K562 (cell line): ENCODE measurements around the gene CBFA2T3. TPM values are rescaled to one million over a fixed set of nuclear protein-coding genes. Genes with fewer than 3 reads are reported as not detected.
A peak's percentile ranks its signal among the peaks of the same experiment; 100 is the strongest.

Experiments
- FOSL1 ChIP-seq: fragments of 200-800 bp; sonication (Bioruptor generic); conservative IDR thresholded peaks from 2 replicates; pipeline ENCODE4 v1.6.1; 2016; ENCODE audit warnings: missing genetic modification characterization, missing compliant biosample characterization
- HNRNPLL ChIP-seq: fragments of 200-400 bp; formaldehyde crosslinking; IDR thresholded peaks from 2 replicates; pipeline ENCODE4 v1.6.1; 2017; ENCODE audit warnings: low read length, low read depth, mild to moderate bottlenecking; ENCODE audit not compliant: poor library complexity, severe bottlenecking
- NR2C2 ChIP-seq, 2 experiments: fragments of 200-800 bp in 1 of 2; sonication (Bioruptor generic) in 1 of 2; sonication (generic) in 1 of 2; formaldehyde crosslinking in 1 of 2; IDR thresholded peaks; 2 replicates each; pipeline versions ENCODE4 v1.6.1 to v1.8.0; 2016 to 2022; ENCODE audit warnings: mild to moderate bottlenecking in 1 of 2, missing compliant biosample characterization in 1 of 2, missing genetic modification characterization in 1 of 2, missing genetic modification reagents in 1 of 2
- ZFPM2 ChIP-seq: fragments of 250-450 bp; sonication (Bioruptor Pico); IDR thresholded peaks from 2 replicates; pipeline ENCODE4 v1.5.1; 2022; ENCODE audit warnings: mild to moderate bottlenecking
- ZNF583 ChIP-seq: fragments of 250-450 bp; sonication (Bioruptor Pico); IDR thresholded peaks from 2 replicates; pipeline ENCODE4 v1.4.0; 2020
- ZNF764 ChIP-seq: fragments of 250-450 bp; sonication (Bioruptor Pico); IDR thresholded peaks from 2 replicates; pipeline ENCODE4 v1.4.0; 2020; ENCODE audit warnings: low read depth, mild to moderate bottlenecking, moderate library complexity
- ZNF780A ChIP-seq: fragments of 250-450 bp; sonication (Bioruptor Pico); IDR thresholded peaks from 2 replicates; pipeline ENCODE4 v1.5.0; 2021; ENCODE audit warnings: mild to moderate bottlenecking
- polyA plus RNA-seq, 8 experiments: library from polyadenylated mRNA; depleted of rRNA in 4 of 8; stranded (reverse) in 5 of 8; unstranded in 3 of 8; fragments of >200 nt; fragmentation: Nextera tagmentation in 2 of 8; fragmentation: Illumina TruSeq in 1 of 8; extraction: Ambion mirVana in 2 of 8; extraction: Trizol in 1 of 8; gene quantifications; 2 replicates each; pipeline versions ENCODE4 v1.2.1 to v1.2.3, GENCODE V29; 2011 to 2014; ENCODE audit warnings: inconsistent platforms in 1 of 8, missing spikeins in 1 of 8
- total RNA-seq, 7 experiments: library from RNA; depleted of rRNA in 6 of 7; stranded (reverse); fragments of >200 nt in 6 of 7; fragmentation: Illumina TruSeq in 2 of 7; extraction: Trizol in 2 of 7; gene quantifications; 2 replicates each; pipeline versions ENCODE4 v1.2.1 to v1.2.3, GENCODE V29; 2011 to 2021; ENCODE audit warnings: low replicate concordance in 1 of 7
- TF ChIP-seq, protein P1 (sequence below): sonication (generic); formaldehyde crosslinking; IDR thresholded peaks from 2 replicates; pipeline ENCODE4 v1.4.0; 2020; ENCODE audit warnings: mild to moderate bottlenecking, missing genetic modification reagents
- TF ChIP-seq, protein P2 (sequence below): fragments of 250-450 bp; sonication (Bioruptor Pico); IDR thresholded peaks from 2 replicates; pipeline ENCODE4 v1.5.0; 2020; ENCODE audit warnings: mild to moderate bottlenecking
- TF ChIP-seq, protein P3 (sequence below): fragments of 450-650 bp; IDR thresholded peaks from 2 replicates; pipeline ENCODE4 v1.6.1; 2017; ENCODE audit warnings: antibody characterized with exemption
- TF ChIP-seq, protein P4 (sequence below): fragments of 450-650 bp; formaldehyde crosslinking; conservative IDR thresholded peaks from 2 replicates; pipeline ENCODE4 v1.4.0; 2022; ENCODE audit warnings: mild to moderate bottlenecking, missing genetic modification characterization
- TF ChIP-seq, protein P5 (sequence below), 2 experiments: fragments of 450-650 bp; IDR thresholded peaks; 2 replicates each; pipeline ENCODE4 v1.6.1; 2018; ENCODE audit warnings: mild to moderate bottlenecking in 2 of 2, low read depth in 1 of 2; ENCODE audit not compliant: partially characterized antibody in 2 of 2

Gene CBFA2T3
- total and polyA plus RNA-seq, 9 of the 15 experiments (the other 6 are each of a cell fraction or from before 2014, with no cell fraction given) = 2.3 to 145 (median 6.7) TPM

DNA sequence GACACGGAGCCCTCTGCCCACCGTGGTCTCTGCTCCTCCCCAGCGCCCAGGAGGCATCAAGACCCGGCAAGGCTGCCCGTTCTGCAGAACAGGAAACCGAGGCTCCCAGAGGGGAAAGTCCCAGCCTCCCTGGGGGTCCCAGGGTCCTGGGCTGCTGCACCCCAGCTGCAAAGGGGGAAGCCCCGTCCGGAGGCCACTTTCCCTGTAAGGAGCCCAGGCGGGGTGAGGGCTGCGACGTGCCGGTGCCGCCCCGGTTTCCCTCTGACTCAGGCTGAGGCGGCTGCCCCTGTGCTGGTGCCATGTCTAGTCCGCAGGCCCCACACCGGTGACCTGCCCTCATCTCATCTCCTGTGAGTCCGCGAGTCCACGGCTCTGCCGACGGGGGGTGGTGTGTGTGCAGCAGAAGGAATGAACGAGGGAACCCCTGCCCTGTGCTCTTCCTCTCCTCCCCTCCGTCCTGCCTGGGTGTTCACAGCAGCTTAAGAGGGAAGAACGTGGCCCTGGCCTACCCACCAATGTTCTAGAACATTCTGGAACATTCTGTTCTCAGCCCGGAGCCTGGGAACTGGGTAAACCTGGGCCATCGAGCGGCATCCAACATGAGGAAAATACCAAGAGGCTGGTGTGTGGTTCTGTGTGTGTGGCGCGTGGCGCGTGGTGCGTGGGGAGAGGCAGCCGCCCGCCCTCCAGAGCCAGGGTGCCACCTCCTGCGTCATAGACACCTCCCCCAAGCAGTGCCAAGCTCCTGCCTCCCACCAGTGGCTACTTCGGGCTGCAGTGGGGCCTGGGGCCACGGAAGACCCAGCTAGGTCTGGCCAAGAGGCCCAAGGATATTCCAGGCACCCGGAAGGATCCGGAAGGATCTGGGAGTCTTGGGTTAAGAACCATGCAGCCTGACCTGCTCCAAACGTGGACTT is 7.0 kb upstream of the CBFA2T3 start (continued):
- TF ChIP-seq, protein P1, sequence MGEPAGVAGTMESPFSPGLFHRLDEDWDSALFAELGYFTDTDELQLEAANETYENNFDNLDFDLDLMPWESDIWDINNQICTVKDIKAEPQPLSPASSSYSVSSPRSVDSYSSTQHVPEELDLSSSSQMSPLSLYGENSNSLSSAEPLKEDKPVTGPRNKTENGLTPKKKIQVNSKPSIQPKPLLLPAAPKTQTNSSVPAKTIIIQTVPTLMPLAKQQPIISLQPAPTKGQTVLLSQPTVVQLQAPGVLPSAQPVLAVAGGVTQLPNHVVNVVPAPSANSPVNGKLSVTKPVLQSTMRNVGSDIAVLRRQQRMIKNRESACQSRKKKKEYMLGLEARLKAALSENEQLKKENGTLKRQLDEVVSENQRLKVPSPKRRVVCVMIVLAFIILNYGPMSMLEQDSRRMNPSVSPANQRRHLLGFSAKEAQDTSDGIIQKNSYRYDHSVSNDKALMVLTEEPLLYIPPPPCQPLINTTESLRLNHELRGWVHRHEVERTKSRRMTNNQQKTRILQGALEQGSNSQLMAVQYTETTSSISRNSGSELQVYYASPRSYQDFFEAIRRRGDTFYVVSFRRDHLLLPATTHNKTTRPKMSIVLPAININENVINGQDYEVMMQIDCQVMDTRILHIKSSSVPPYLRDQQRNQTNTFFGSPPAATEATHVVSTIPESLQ (CRISPR knock-in tag) = no peak
- no peak for TF ChIP-seq ZFPM2 (CRISPR knock-in tag)
- 0 out of 2 replicates have a peak, but pooled peaks have one; percentile 33 for TF ChIP-seq ZNF583 (CRISPR knock-in tag)
- TF ChIP-seq, protein P2, sequence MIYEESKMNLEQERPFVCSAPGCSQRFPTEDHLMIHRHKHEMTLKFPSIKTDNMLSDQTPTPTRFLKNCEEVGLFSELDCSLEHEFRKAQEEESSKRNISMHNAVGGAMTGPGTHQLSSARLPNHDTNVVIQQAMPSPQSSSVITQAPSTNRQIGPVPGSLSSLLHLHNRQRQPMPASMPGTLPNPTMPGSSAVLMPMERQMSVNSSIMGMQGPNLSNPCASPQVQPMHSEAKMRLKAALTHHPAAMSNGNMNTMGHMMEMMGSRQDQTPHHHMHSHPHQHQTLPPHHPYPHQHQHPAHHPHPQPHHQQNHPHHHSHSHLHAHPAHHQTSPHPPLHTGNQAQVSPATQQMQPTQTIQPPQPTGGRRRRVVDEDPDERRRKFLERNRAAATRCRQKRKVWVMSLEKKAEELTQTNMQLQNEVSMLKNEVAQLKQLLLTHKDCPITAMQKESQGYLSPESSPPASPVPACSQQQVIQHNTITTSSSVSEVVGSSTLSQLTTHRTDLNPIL = no peak
- TF ChIP-seq, protein P3, sequence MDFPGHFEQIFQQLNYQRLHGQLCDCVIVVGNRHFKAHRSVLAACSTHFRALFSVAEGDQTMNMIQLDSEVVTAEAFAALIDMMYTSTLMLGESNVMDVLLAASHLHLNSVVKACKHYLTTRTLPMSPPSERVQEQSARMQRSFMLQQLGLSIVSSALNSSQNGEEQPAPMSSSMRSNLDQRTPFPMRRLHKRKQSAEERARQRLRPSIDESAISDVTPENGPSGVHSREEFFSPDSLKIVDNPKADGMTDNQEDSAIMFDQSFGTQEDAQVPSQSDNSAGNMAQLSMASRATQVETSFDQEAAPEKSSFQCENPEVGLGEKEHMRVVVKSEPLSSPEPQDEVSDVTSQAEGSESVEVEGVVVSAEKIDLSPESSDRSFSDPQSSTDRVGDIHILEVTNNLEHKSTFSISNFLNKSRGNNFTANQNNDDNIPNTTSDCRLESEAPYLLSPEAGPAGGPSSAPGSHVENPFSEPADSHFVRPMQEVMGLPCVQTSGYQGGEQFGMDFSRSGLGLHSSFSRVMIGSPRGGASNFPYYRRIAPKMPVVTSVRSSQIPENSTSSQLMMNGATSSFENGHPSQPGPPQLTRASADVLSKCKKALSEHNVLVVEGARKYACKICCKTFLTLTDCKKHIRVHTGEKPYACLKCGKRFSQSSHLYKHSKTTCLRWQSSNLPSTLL = no peak
- TF ChIP-seq, protein P4, sequence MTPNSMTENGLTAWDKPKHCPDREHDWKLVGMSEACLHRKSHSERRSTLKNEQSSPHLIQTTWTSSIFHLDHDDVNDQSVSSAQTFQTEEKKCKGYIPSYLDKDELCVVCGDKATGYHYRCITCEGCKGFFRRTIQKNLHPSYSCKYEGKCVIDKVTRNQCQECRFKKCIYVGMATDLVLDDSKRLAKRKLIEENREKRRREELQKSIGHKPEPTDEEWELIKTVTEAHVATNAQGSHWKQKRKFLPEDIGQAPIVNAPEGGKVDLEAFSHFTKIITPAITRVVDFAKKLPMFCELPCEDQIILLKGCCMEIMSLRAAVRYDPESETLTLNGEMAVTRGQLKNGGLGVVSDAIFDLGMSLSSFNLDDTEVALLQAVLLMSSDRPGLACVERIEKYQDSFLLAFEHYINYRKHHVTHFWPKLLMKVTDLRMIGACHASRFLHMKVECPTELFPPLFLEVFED (CRISPR knock-in tag) = no peak
- TF ChIP-seq HNRNPLL = no peak
- no peak for TF ChIP-seq NR2C2 (CRISPR knock-in tag; IDR thresholded peaks at IDR 0.05)
- TF ChIP-seq NR2C2 (tag; IDR thresholded peaks at IDR 0.05) = no peak
- TF ChIP-seq FOSL1 (tag) = no peak
- no peak for TF ChIP-seq ZNF780A (CRISPR knock-in tag)
- no peak for TF ChIP-seq ZNF764
- TF ChIP-seq, protein P5, sequence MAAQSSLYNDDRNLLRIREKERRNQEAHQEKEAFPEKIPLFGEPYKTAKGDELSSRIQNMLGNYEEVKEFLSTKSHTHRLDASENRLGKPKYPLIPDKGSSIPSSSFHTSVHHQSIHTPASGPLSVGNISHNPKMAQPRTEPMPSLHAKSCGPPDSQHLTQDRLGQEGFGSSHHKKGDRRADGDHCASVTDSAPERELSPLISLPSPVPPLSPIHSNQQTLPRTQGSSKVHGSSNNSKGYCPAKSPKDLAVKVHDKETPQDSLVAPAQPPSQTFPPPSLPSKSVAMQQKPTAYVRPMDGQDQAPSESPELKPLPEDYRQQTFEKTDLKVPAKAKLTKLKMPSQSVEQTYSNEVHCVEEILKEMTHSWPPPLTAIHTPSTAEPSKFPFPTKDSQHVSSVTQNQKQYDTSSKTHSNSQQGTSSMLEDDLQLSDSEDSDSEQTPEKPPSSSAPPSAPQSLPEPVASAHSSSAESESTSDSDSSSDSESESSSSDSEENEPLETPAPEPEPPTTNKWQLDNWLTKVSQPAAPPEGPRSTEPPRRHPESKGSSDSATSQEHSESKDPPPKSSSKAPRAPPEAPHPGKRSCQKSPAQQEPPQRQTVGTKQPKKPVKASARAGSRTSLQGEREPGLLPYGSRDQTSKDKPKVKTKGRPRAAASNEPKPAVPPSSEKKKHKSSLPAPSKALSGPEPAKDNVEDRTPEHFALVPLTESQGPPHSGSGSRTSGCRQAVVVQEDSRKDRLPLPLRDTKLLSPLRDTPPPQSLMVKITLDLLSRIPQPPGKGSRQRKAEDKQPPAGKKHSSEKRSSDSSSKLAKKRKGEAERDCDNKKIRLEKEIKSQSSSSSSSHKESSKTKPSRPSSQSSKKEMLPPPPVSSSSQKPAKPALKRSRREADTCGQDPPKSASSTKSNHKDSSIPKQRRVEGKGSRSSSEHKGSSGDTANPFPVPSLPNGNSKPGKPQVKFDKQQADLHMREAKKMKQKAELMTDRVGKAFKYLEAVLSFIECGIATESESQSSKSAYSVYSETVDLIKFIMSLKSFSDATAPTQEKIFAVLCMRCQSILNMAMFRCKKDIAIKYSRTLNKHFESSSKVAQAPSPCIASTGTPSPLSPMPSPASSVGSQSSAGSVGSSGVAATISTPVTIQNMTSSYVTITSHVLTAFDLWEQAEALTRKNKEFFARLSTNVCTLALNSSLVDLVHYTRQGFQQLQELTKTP (IDR thresholded peaks at IDR 0.05; ENCODE audit: low read depth in 1 of 2, partially characterized antibody in 2 of 2) = no peak
